SU-DHL-6 (cell line): ENCODE measurements around the gene SEC23B.

ENCODE experiments used
- H2AFZ ChIP-seq: fragments of 200-600 bp; sonication (generic); 2 replicates; pipeline ENCODE4 v1.6.1; 2014; ENCODE audit warnings: low read depth, mild to moderate bottlenecking, moderate library complexity, mixed read lengths, antibody characterized with exemption, low read length; ENCODE audit not compliant: severe bottlenecking
- H3F3A ChIP-seq: fragments of 200-600 bp; shearing (Covaris generic); 2 replicates; pipeline ENCODE4 v1.6.0; 2016; ENCODE audit warnings: antibody characterized with exemption, mild to moderate bottlenecking; ENCODE audit not compliant: insufficient read depth
- H3K27ac ChIP-seq: fragments of 200-600 bp; sonication (generic); 2 replicates; pipeline ENCODE4 v1.5.1; 2016; ENCODE audit warnings: low read depth, mild to moderate bottlenecking, low read length, moderate library complexity, mixed read lengths
- H3K27me3 ChIP-seq: fragments of 200-600 bp; sonication (generic), shearing (Covaris generic); 2 replicates; pipeline ENCODE4 v1.6.0; 2014; ENCODE audit warnings: mild to moderate bottlenecking, low read length
- H3K36me3 ChIP-seq: fragments of 200-600 bp; sonication (generic); 2 replicates; pipeline ENCODE4 v1.6.1; 2014; ENCODE audit warnings: mild to moderate bottlenecking, low read length, mixed read lengths
- H3K4me2 ChIP-seq: fragments of 300-600, 200-600 bp; shearing (Covaris generic), sonication (generic); 2 replicates; pipeline ENCODE4 v1.6.0; 2014; ENCODE audit warnings: low read length, low read depth, mild to moderate bottlenecking; ENCODE audit not compliant: poor library complexity, severe bottlenecking
- H3K4me3 ChIP-seq: fragments of 200-600 bp; sonication (generic); 2 replicates; pipeline ENCODE4 v1.5.1; 2014; ENCODE audit warnings: antibody characterized with exemption, low read length, mild to moderate bottlenecking, mixed read lengths; ENCODE audit not compliant: insufficient read depth, poor library complexity, severe bottlenecking
- H3K79me2 ChIP-seq: fragments of 200-600 bp; sonication (generic); 2 replicates; pipeline ENCODE4 v1.6.1; 2014; ENCODE audit warnings: mild to moderate bottlenecking, low read length, moderate library complexity; ENCODE audit not compliant: insufficient read depth
- H3K9ac ChIP-seq: fragments of 200-600 bp; sonication (generic); 2 replicates; pipeline ENCODE4 v1.7.0; 2014; ENCODE audit warnings: mild to moderate bottlenecking, low read length
- H3K9me2 ChIP-seq: fragments of 200-600 bp; sonication (generic); replicated peaks from 2 replicates; pipeline ENCODE4 v1.6.1; 2014; ENCODE audit warnings: low read length; ENCODE audit not compliant: insufficient read depth
- H3K9me3 ChIP-seq: fragments of 200-600 bp; sonication (generic); 2 replicates; pipeline ENCODE4 v1.6.1; 2014; ENCODE audit warnings: low read length, mixed read lengths; ENCODE audit not compliant: insufficient read depth
- H4K20me1 ChIP-seq: fragments of 200-600 bp; sonication (generic); 2 replicates; pipeline ENCODE4 v1.6.1; 2014; ENCODE audit warnings: low read depth, mild to moderate bottlenecking, antibody characterized with exemption, low read length, moderate library complexity, mixed read lengths
- CTCF ChIP-seq: fragments of 200-600 bp; sonication (generic); IDR thresholded peaks from one replicate; pipeline ENCODE4 v1.5.1; 2017; ENCODE audit warnings: antibody characterized with exemption, mild to moderate bottlenecking, low read length, moderate library complexity; ENCODE audit not compliant: insufficient read depth, poor library complexity, severe bottlenecking
- EZH2phosphoT487 ChIP-seq: fragments of 200-600 bp; sonication (generic), shearing (Covaris generic); conservative IDR thresholded peaks from 2 replicates; pipeline ENCODE4 v1.6.1; 2018; ENCODE audit warnings: mild to moderate bottlenecking, antibody characterized with exemption, low read length, moderate library complexity, mixed read lengths

SEC23B gene

GRCh38 chr20:18533978-18534644 is 26.4 kb downstream of the SEC23B start:
- no peaks in the 10 kb centered on the region for H3K79me2 ChIP-seq
- H3K9me2 ChIP-seq: no peaks in the 10 kb centered on the region
- TF ChIP-seq EZH2phosphoT487: no peak
- H2AFZ ChIP-seq: no peak overlapping the region
- no peaks in the 10 kb centered on the region for H3K27me3 ChIP-seq
- H3K4me3 ChIP-seq: no peak overlapping the region
- no peaks in the 10 kb centered on the region for H4K20me1 ChIP-seq
- H3F3A ChIP-seq: no peaks in the 10 kb centered on the region
- no peak overlapping the region for H3K4me2 ChIP-seq
- H3K9ac ChIP-seq: no peak overlapping the region
- peaks cover 27% of the 10 kb centered on the region for H3K36me3 ChIP-seq
- no peaks in the 10 kb centered on the region for H3K9me3 ChIP-seq
- no peak overlapping the region for H3K27ac ChIP-seq

GRCh38 chr20:18537651-18538050 is 29.9 kb downstream of the SEC23B start:
- TF ChIP-seq CTCF: no peak
- TF ChIP-seq EZH2phosphoT487: no peak
- H3K27me3 ChIP-seq: no peaks in the 10 kb centered on the region
- no peak overlapping the region for H3K27ac ChIP-seq
- H3K9me2 ChIP-seq: no peaks in the 10 kb centered on the region
- no peak overlapping the region for H2AFZ ChIP-seq
- H3K79me2 ChIP-seq: no peaks in the 10 kb centered on the region
- H3K4me2 ChIP-seq: no peak overlapping the region
- peaks cover 22% of the 10 kb centered on the region for H3K36me3 ChIP-seq
- no peak overlapping the region for H3K9ac ChIP-seq
- H3K4me3 ChIP-seq: no peak overlapping the region
- no peaks in the 10 kb centered on the region for H3F3A ChIP-seq
- H4K20me1 ChIP-seq: no peaks in the 10 kb centered on the region
- H3K9me3 ChIP-seq: no peaks in the 10 kb centered on the region

GRCh38 chr20:18541741-18542140 is 34.0 kb downstream of the SEC23B start:
- Histone ChIP-seq H3K9ac (no peak overlapping the region), H3K36me3 (peaks cover 8% of the 10 kb centered on the region; the same call in 1 of the 2 replicates)

More at GRCh38 chr20:18541741-18542140, 34.0 kb downstream of the SEC23B start:
- H3K4me2 ChIP-seq: no peak overlapping the region
- no peak overlapping the region for H3K27ac ChIP-seq
- no peaks in the 10 kb centered on the region for H3K9me3 ChIP-seq
- H3K79me2 ChIP-seq: no peaks in the 10 kb centered on the region
- TF ChIP-seq CTCF (no peak), EZH2phosphoT487 (no peak)
- no peaks in the 10 kb centered on the region for H3F3A ChIP-seq
- no peaks in the 10 kb centered on the region for H3K9me2 ChIP-seq
- H3K4me3 ChIP-seq: no peak overlapping the region
- H2AFZ ChIP-seq: no peak overlapping the region
- no peaks in the 10 kb centered on the region for H4K20me1 ChIP-seq
- H3K27me3 ChIP-seq: no peaks in the 10 kb centered on the region
